PC-3 (cell line): Measurements from ENCODE around the gene FAM168A. TPM values are rescaled to one million over a fixed set of nuclear protein-coding genes. Genes with fewer than 3 reads are reported as not detected.
"Not testable (repeated sequence)": the region's sequence is repeated elsewhere in the genome, so short reads cannot be mapped to it uniquely, and the experiment has no call there.

Source experiments
- ATAC-seq: fragments of 200-7000 bp; cut with Tn5 transposase; 2 replicates; pipeline ENCODE4 v1.9.1; 2020; ENCODE audit warnings: mild to moderate bottlenecking, moderate library complexity
- BruUV-seq: library from RNA; stranded (reverse); fragments of 400-500 nt; replicated peaks from 2 replicates; lab custom pipeline; 2021; lab: Mats Ljungman, UMichigan
- CTCF ChIA-PET: fragments of 300-600 bp; sonication (Branson Sonifier 250); formaldehyde crosslinking; loops from one replicate; lab custom pipeline; 2022; ENCODE audit warnings: antibody characterized with exemption; lab: Charles Lee
- POLR2A ChIA-PET: fragments of 300-600 bp; sonication (Branson Sonifier 250); formaldehyde crosslinking; loops from one replicate; lab custom pipeline; 2022; ENCODE audit warnings: antibody characterized with exemption; ENCODE audit not compliant: unreplicated experiment; lab: Charles Lee
- DNase-seq: peaks from one replicate; pipeline ENCODE4 v3.0.0-alpha.2; 2015
- H2AFZ ChIP-seq: fragments of 300-600 bp; sonication (generic); 2 replicates; pipeline ENCODE4 v1.6.0; 2016; ENCODE audit warnings: antibody characterized with exemption, low read length
- H3F3A ChIP-seq: fragments of 300-600 bp; sonication (generic); one replicate; pipeline ENCODE4 v1.6.0; 2017; ENCODE audit warnings: antibody characterized with exemption, low read length, control low read depth, mild to moderate bottlenecking; ENCODE audit not compliant: unreplicated experiment
- H3K27ac ChIP-seq: fragments of 300-600 bp; sonication (generic); 2 replicates; pipeline ENCODE4 v1.5.1; 2016; ENCODE audit warnings: mild to moderate bottlenecking, low read length
- H3K27me3 ChIP-seq: fragments of 300-600 bp; sonication (generic); 2 replicates; pipeline ENCODE4 v1.6.1; 2016; ENCODE audit warnings: low read length, mixed read lengths
- H3K36me3 ChIP-seq: fragments of 300-600 bp; sonication (generic); 2 replicates; pipeline ENCODE4 v1.6.1; 2016; ENCODE audit warnings: low read depth, mixed run types, low read length, mixed read lengths
- H3K4me1 ChIP-seq: fragments of 300-600 bp; sonication (generic); 2 replicates; pipeline ENCODE4 v1.5.1; 2016; ENCODE audit warnings: low read length; ENCODE audit not compliant: insufficient read depth
- H3K4me2 ChIP-seq: fragments of 300-600 bp; sonication (generic); 2 replicates; pipeline ENCODE4 v1.6.0; 2016; ENCODE audit warnings: low read length
- H3K4me3 ChIP-seq: fragments of 300-600 bp; sonication (generic); 2 replicates; pipeline ENCODE4 v1.5.1; 2016; ENCODE audit warnings: mild to moderate bottlenecking, low read length, mixed read lengths
- H3K79me2 ChIP-seq: fragments of 300-600 bp; sonication (generic); 2 replicates; pipeline ENCODE4 v1.6.1; 2017; ENCODE audit warnings: low read length, mixed read lengths
- H3K9ac ChIP-seq: fragments of 300-600 bp; sonication (generic); 2 replicates; pipeline ENCODE4 v1.6.0; 2016; ENCODE audit warnings: mild to moderate bottlenecking, low read length
- H3K9me2 ChIP-seq: fragments of 300-600 bp; sonication (generic); replicated peaks from 2 replicates; pipeline ENCODE4 v1.6.1; 2016; ENCODE audit warnings: mixed run types, low read length, mixed read lengths
- H3K9me3 ChIP-seq: fragments of 300-600 bp; sonication (generic); 2 replicates; pipeline ENCODE4 v1.6.1; 2016; ENCODE audit warnings: low read length, mixed read lengths
- H4K20me1 ChIP-seq: fragments of 300-600 bp; sonication (generic); 2 replicates; pipeline ENCODE4 v1.6.1; 2016; ENCODE audit warnings: low read length, mixed read lengths
- EZH2 ChIP-seq: fragments of 300-600 bp; sonication (generic); IDR thresholded peaks from one replicate; pipeline ENCODE4 v1.6.1; 2017; ENCODE audit warnings: antibody characterized with exemption, mild to moderate bottlenecking, low read length; ENCODE audit not compliant: unreplicated experiment
- EZH2phosphoT487 ChIP-seq: fragments of 300-600 bp; sonication (generic); IDR thresholded peaks from 2 replicates; pipeline ENCODE4 v1.6.1; 2018; ENCODE audit warnings: mild to moderate bottlenecking, antibody characterized with exemption, low read length, borderline replicate concordance
- intact Hi-C: fragments of 100-400 bp; cut with micrococcal nuclease; formaldehyde crosslinking; loops from 2 replicates; pipeline ENCODE4 v1.9.0; 2023
- total RNA-seq: library from RNA; depleted of rRNA; stranded (reverse); fragments of >200 nt; gene quantifications from 2 replicates; pipeline ENCODE4 v1.2.3, GENCODE V29; 2014
- TF ChIP-seq, protein P1 (sequence below): fragments of 300-600 bp; sonication (generic); conservative IDR thresholded peaks from 2 replicates; pipeline ENCODE4 v1.5.1; 2017; ENCODE audit warnings: antibody characterized with exemption, low read depth, mild to moderate bottlenecking, low read length

Gene FAM168A
- total RNA-seq, 1 experiment from 2014 or later: 24.5 TPM

DNA sequence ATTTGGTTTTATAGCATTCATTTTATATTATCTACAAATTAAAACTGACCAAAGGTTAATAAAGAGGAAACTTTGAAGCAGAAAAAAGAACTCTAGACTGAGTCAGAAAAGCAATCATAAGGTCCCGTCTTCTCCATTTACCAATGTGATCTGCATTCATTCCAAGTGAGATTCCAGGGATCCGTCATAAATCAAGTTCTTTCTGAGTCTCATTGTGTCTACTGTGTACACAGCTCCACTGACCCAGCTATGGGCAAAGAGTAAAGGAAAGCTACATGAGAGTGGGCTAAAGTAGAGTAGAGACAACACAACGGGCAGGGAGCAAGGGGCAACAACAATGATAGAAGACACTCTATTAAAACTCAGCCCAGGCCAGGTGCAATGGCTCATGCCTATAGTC lies 15.3 kb downstream of the FAM168A start:
- Histone ChIP-seq H3K36me3 (no peaks in the 10 kb centered on the region), H3K27me3 (no peaks in the 10 kb centered on the region), H3K27ac (no peak overlapping the region), H3F3A (no peaks in the 10 kb centered on the region), H2AFZ (no peak overlapping the region), H3K9me2 (no peaks in the 10 kb centered on the region), H3K4me3 (no peak overlapping the region), H3K4me1 (peaks cover 7% of the 10 kb centered on the region), H3K9ac (no peak overlapping the region), H3K4me2 (no peak overlapping the region), H3K79me2 (peaks cover 21% of the 10 kb centered on the region; the same call in 1 of the 2 replicates), H4K20me1 (no peaks in the 10 kb centered on the region), H3K9me3 (no peaks in the 10 kb centered on the region)
- no peak for ATAC-seq
- TF ChIP-seq EZH2 (no peak), EZH2phosphoT487 (no peak)
- TF ChIP-seq, protein P1, sequence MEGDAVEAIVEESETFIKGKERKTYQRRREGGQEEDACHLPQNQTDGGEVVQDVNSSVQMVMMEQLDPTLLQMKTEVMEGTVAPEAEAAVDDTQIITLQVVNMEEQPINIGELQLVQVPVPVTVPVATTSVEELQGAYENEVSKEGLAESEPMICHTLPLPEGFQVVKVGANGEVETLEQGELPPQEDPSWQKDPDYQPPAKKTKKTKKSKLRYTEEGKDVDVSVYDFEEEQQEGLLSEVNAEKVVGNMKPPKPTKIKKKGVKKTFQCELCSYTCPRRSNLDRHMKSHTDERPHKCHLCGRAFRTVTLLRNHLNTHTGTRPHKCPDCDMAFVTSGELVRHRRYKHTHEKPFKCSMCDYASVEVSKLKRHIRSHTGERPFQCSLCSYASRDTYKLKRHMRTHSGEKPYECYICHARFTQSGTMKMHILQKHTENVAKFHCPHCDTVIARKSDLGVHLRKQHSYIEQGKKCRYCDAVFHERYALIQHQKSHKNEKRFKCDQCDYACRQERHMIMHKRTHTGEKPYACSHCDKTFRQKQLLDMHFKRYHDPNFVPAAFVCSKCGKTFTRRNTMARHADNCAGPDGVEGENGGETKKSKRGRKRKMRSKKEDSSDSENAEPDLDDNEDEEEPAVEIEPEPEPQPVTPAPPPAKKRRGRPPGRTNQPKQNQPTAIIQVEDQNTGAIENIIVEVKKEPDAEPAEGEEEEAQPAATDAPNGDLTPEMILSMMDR: no peak
- intact Hi-C loops: no loop called here
- DNase-seq: no peak
- no TSS peak for BruUV-seq
- ChIA-PET POLR2A (no interaction called here), CTCF (no interaction called here)

DNA sequence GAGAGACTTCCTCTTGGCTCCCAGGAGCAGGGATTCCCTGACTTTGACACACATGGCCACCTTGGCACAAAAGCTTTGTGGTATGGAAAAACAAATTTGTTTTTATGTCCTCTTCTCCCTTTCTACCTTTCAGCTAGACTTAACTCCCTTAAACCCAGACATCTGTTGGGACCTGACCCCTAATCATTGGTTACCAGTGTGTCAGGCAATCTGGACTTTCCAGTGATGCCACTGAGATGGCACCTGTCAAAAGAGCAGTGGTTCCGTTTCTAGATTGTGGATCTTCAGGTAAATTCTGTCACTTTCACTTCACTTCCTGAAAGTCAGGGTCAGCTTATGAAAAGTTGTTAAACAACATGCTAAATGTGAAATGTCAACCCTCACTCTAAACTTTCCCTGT lies 17.2 kb downstream of the FAM168A start:
- H3K27me3 ChIP-seq, intact Hi-C loops, H3K27ac ChIP-seq, H3K4me2 ChIP-seq, H3K4me3 ChIP-seq, POLR2A ChIA-PET, BruUV-seq, H3K4me1 ChIP-seq, ATAC-seq, DNase-seq, H3K9me3 ChIP-seq, H3F3A ChIP-seq, H3K9ac ChIP-seq, H3K9me2 ChIP-seq, H4K20me1 ChIP-seq, H2AFZ ChIP-seq, H3K36me3 ChIP-seq: not testable (repeated sequence)
- H3K79me2 ChIP-seq: 0 out of 2 replicates have a peak, but pooled peaks cover 17% of the 10 kb centered on the region
- CTCF ChIA-PET: interaction anchor here (0.6 kb wide), 1 partner anchor 17 kb away, joined by 3 read pairs; no protein-coding TSS in a partner anchor

DNA sequence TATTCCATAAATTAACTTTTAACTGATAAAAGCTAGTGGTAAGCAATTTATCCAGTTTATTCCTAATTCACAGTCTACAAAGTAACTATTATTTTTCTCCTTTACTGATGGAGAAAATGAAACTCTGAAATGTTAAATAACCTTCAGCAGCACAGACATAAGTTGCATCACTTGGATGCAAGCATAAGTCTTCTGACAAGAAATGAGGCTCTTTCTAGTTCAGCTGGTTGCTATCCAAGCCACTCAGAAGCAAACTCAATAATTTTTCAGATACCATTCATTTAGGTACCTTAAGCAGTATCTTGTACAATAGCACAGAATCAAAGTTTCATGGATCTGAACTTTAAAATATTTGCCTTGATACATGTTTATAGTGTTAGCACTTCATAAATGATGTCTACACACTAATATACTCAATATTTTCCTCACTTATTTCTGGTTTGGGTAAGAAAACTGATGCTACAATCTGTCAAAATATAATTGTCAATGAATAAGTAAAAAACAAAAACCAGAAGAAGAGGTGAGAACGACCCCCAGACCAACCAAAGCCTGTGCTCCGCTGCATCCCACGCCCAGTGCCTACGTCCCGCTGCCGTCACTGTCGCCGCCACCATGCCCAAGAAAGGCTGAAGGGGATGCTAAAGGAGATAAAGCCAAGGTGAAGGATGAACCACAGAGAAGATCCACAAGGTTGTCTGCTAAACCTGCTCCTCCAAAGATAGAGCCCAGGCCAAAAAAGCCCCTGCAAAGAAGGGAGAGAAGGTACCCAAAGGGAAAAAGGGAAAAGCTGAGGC lies 18.1 kb downstream of the FAM168A start:
- ATAC-seq (no peak), DNase-seq (no peak)
- Histone ChIP-seq H3K27me3 (no peaks in the 10 kb centered on the region), H2AFZ (no peak overlapping the region), H3K9me2 (no peaks in the 10 kb centered on the region), H3K36me3 (0 out of 2 replicates have a peak, but pooled peaks cover 2% of the 10 kb centered on the region), H3K9ac (no peak overlapping the region), H3K27ac (no peak overlapping the region), H3K9me3 (no peaks in the 10 kb centered on the region), H3K4me3 (no peak overlapping the region), H3F3A (no peaks in the 10 kb centered on the region), H3K79me2 (0 out of 2 replicates have a peak, but pooled peaks cover 9% of the 10 kb centered on the region), H3K4me2 (no peak overlapping the region), H3K4me1 (no peaks in the 10 kb centered on the region), H4K20me1 (no peaks in the 10 kb centered on the region)
- intact Hi-C loops: no loop called here
- CTCF ChIA-PET: no interaction called here
- BruUV-seq: no TSS peak
- TF ChIP-seq, protein P1: no peak
- TF ChIP-seq EZH2 (no peak), EZH2phosphoT487 (no peak)
- POLR2A ChIA-PET: interaction anchor here (0.7 kb wide), 1 partner anchor 178 kb away, joined by 3 read pairs; no protein-coding TSS in a partner anchor
